Hematopoietic multipotent progenitor cell (in vitro differentiated cells): ENCODE data around the gene RBP7. TPM values are rescaled to one million over a fixed set of nuclear protein-coding genes. Genes with fewer than 3 reads are reported as not detected.
A peak's percentile ranks its signal among the peaks of the same experiment; 100 is the strongest.
"Not testable (repeated sequence)": the region's sequence is repeated elsewhere in the genome, so short reads cannot be mapped to it uniquely, and the experiment has no call there.

Experiments
- DNase-seq, 3 donors: peaks; one replicate each; pipeline ENCODE4 v3.0.0-alpha.2; 2011 to 2015; ENCODE audit warnings: low read depth in 2 of 3, low spot score in 2 of 3
- total RNA-seq: library from RNA; depleted of rRNA; stranded (reverse); fragments of >200 nt; gene quantifications from one replicate; pipeline ENCODE4 v1.2.3, GENCODE V29; 2012

Gene RBP7
- total RNA-seq, 1 donor, result not detected

- DNase-seq, result not testable (repeated sequence)
These were observed 32.0 kb downstream of the RBP7 start for GRCh38 chr1:10028956-10029500.

- no peak for DNase-seq
These were observed 34.4 kb downstream of the RBP7 start for GRCh38 chr1:10031461-10031860.

GRCh38 chr1:10032590-10033358, 35.7 kb downstream of the RBP7 start, which contains the start of gene UBE4B:
UBE4B (plus strand) TSS chr1:10032958; CDS start chr1:10033671, 713 bp downstream.
- peak; percentile 99 for DNase-seq

- DNase-seq, result peak in 1 of 3 donors; percentile 35
These were observed 36.4 kb downstream of the RBP7 start for GRCh38 chr1:10033359-10033845.

- no peak for DNase-seq
These were observed 45.7 kb downstream of the RBP7 start for GRCh38 chr1:10042746-10043145.

- no peak for DNase-seq
These were observed 48.7 kb downstream of the RBP7 start for GRCh38 chr1:10045480-10046355.

- no peak for DNase-seq
These were observed 49.5 kb downstream of the RBP7 start for GRCh38 chr1:10046356-10047085.

GRCh38 chr1:10048601-10049000, 51.6 kb downstream of the RBP7 start:
- no peak for DNase-seq

GRCh38 chr1:10050611-10051010, 53.6 kb downstream of the RBP7 start:
- no peak for DNase-seq

GRCh38 chr1:10051656-10052055, 54.6 kb downstream of the RBP7 start:
- no peak for DNase-seq

- DNase-seq, result no peak
These were observed 55.3 kb downstream of the RBP7 start for GRCh38 chr1:10052347-10052746.

GRCh38 chr1:10054465-10054864, 57.4 kb downstream of the RBP7 start:
- DNase-seq, result no peak

GRCh38 chr1:10056599-10056987, 59.6 kb downstream of the RBP7 start:
- no peak for DNase-seq

- no peak for DNase-seq
These were observed 60.3 kb downstream of the RBP7 start for GRCh38 chr1:10057343-10057742.

- DNase-seq, result no peak
These were observed 60.8 kb downstream of the RBP7 start for GRCh38 chr1:10057796-10058195.

GRCh38 chr1:10059342-10059718, 62.3 kb downstream of the RBP7 start:
- DNase-seq, result no peak

- DNase-seq, result no peak
These were observed 63.5 kb downstream of the RBP7 start for GRCh38 chr1:10060311-10061100.

- no peak for DNase-seq
These were observed 64.2 kb downstream of the RBP7 start for GRCh38 chr1:10061276-10061675.

GRCh38 chr1:10063878-10064277, 66.8 kb downstream of the RBP7 start:
- DNase-seq, result no peak
